Measurements from ENCODE around the gene RB1.

Gene RB1

DNA sequence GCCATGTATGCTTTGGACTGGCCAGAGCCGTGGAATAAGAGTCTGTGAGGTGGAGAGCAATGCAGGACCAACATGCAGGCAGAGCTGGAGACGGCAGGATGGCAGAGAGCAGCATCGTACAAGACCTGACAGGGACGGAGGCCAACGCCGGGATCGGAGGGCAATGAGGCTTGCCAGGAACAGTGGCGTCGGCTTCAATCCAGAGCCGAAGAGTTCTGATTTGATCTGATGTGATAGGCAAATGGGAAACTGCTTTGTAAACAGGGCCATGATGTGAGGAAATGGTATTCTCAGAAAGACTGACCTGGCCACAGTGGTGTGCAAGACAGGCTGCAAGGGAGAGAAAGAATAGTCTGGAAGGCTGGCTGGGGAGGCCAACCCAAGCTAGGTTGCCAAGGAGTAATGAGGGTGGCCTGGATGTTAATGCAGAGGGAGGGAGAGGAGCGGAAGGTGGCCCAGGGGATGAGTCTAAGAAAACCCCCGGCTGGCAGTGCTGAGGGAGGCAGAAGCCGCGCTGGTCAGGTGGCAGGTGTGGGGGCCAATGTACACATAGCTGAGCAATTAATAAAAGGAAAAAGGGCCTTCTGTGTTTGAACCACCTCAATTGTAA is 202.6 kb downstream of the RB1 start:
- Histone ChIP-seq H3K4me1 (ENCODE audit: low read depth, poor library complexity, severe bottlenecking) (no peaks in the 10 kb centered on the region), H3K4me2 (peak overlapping the region; percentile 25; the same call in 1 of the 2 replicates), H3K36me3 (ENCODE audit: insufficient read depth) (no peaks in the 10 kb centered on the region), H2AFZ (ENCODE audit: low read depth) (no peak overlapping the region), H3K9ac (no peak overlapping the region), H3K79me2 (ENCODE audit: insufficient read depth, low read depth) (no peaks in the 10 kb centered on the region), H3K4me3 (IDR thresholded peaks at IDR 0.05; ENCODE audit: insufficient read depth, low read depth, low read length) (no peak overlapping the region), H3K27ac (no peak overlapping the region; the same call in 1 of the 2 replicates), H4K20me1 (ENCODE audit: insufficient read depth) (no peaks in the 10 kb centered on the region), H3K27me3 (ENCODE audit: insufficient read depth, low read depth) (no peaks in the 10 kb centered on the region)
- TF ChIP-seq, protein P1, sequence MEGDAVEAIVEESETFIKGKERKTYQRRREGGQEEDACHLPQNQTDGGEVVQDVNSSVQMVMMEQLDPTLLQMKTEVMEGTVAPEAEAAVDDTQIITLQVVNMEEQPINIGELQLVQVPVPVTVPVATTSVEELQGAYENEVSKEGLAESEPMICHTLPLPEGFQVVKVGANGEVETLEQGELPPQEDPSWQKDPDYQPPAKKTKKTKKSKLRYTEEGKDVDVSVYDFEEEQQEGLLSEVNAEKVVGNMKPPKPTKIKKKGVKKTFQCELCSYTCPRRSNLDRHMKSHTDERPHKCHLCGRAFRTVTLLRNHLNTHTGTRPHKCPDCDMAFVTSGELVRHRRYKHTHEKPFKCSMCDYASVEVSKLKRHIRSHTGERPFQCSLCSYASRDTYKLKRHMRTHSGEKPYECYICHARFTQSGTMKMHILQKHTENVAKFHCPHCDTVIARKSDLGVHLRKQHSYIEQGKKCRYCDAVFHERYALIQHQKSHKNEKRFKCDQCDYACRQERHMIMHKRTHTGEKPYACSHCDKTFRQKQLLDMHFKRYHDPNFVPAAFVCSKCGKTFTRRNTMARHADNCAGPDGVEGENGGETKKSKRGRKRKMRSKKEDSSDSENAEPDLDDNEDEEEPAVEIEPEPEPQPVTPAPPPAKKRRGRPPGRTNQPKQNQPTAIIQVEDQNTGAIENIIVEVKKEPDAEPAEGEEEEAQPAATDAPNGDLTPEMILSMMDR (conservative IDR thresholded peaks at IDR 0.05; ENCODE audit: low read depth, low read length): no peak

DNA sequence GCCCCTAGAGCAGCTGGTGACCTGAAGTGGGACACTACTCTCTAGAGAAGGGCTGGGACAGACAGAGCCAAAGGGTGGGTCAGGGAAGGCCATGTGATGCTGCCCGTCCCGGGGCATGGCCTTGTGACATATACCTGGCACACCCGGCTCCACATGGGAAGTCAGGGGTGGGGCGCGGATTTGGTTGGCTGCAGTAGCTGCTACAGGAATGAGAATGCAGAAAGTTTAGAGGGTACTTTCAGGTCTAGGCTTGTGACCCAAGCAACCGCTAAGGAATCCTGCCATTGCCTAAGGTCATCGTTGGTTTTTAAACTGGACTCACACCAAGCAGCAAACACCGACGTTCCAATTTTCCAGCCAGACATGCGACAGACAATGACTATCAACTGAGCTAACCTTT is 203.5 kb downstream of the RB1 start:
- Histone ChIP-seq H3K79me2 (ENCODE audit: insufficient read depth, low read depth) (no peaks in the 10 kb centered on the region), H4K20me1 (ENCODE audit: insufficient read depth) (no peaks in the 10 kb centered on the region), H3K4me3 (IDR thresholded peaks at IDR 0.05; ENCODE audit: insufficient read depth, low read depth, low read length) (no peak overlapping the region), H3K27ac (no peak overlapping the region), H3K9ac (no peak overlapping the region), H3K4me2 (no peak overlapping the region), H3K36me3 (ENCODE audit: insufficient read depth) (no peaks in the 10 kb centered on the region), H3K27me3 (ENCODE audit: insufficient read depth, low read depth) (no peaks in the 10 kb centered on the region), H3K4me1 (ENCODE audit: low read depth, poor library complexity, severe bottlenecking) (no peaks in the 10 kb centered on the region), H2AFZ (ENCODE audit: low read depth) (no peak overlapping the region)
- TF ChIP-seq, protein P1 (conservative IDR thresholded peaks at IDR 0.05; ENCODE audit: low read depth, low read length): no peak

DNA sequence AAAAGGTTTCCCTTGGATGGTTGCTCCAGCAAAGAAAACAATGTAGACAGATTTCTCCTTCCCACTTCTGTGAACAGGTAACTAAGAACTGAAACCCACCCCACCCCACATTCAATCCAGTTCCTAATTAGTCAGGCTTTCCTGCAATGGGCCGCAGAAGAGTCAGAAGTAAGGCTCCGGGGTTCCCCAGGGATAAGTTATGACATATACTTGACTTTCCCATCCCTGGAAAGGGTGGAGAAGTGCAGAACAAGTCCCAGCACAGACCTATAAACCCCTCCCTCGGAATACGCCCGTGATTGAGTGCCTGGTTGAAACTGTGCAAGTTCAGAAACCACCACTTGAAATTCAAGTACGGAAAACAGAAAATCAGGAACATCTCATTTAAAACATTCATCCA is 204.5 kb downstream of the RB1 start:
- no peaks in the 10 kb centered on the region for H4K20me1 ChIP-seq (ENCODE audit: insufficient read depth)
- TF ChIP-seq, protein P1 (conservative IDR thresholded peaks at IDR 0.05; ENCODE audit: low read depth, low read length): no peak
- H3K4me1 ChIP-seq (ENCODE audit: low read depth, poor library complexity, severe bottlenecking): no peaks in the 10 kb centered on the region
- H3K4me2 ChIP-seq: no peak overlapping the region
- H2AFZ ChIP-seq (ENCODE audit: low read depth): no peak overlapping the region
- H3K27me3 ChIP-seq (ENCODE audit: insufficient read depth, low read depth): no peaks in the 10 kb centered on the region
- no peak overlapping the region for H3K4me3 ChIP-seq (IDR thresholded peaks at IDR 0.05; ENCODE audit: insufficient read depth, low read depth, low read length)
- no peaks in the 10 kb centered on the region for H3K79me2 ChIP-seq (ENCODE audit: insufficient read depth, low read depth)
- no peaks in the 10 kb centered on the region for H3K36me3 ChIP-seq (ENCODE audit: insufficient read depth)
- no peak overlapping the region for H3K27ac ChIP-seq
- H3K9ac ChIP-seq: no peak overlapping the region

DNA sequence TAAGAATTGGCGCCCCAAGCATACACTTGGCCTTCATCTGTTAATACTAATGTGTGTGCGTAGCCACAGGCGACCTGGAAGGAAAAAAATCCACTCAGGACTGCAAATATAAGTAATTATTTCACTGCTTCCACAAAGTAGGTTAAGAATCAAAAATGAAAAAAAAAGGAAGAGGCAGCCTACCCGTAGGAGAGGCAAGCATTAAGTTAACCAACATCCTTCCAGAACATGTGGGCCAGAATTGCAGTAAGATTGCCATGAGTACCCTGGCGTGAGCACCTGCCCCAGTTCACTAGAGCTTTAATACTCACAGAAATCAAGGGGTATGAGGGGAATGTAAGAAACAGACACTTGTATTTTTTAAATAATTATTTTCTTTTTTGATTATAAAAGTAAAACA is 207.1 kb downstream of the RB1 start:
- TF ChIP-seq, protein P1 (conservative IDR thresholded peaks at IDR 0.05; ENCODE audit: low read depth, low read length): no peak
- Histone ChIP-seq H3K27ac (no peak overlapping the region), H3K36me3 (ENCODE audit: insufficient read depth) (no peaks in the 10 kb centered on the region), H3K4me1 (ENCODE audit: low read depth, poor library complexity, severe bottlenecking) (no peaks in the 10 kb centered on the region), H3K4me2 (no peak overlapping the region), H2AFZ (ENCODE audit: low read depth) (no peak overlapping the region), H3K27me3 (ENCODE audit: insufficient read depth, low read depth) (no peaks in the 10 kb centered on the region), H3K9ac (no peak overlapping the region), H3K79me2 (ENCODE audit: insufficient read depth, low read depth) (no peaks in the 10 kb centered on the region), H4K20me1 (ENCODE audit: insufficient read depth) (no peaks in the 10 kb centered on the region), H3K4me3 (IDR thresholded peaks at IDR 0.05; ENCODE audit: insufficient read depth, low read depth, low read length) (no peak overlapping the region)
